H1 (cell line): ENCODE results near the gene PRR30. TPM values are rescaled to one million over a fixed set of nuclear protein-coding genes. Genes with fewer than 3 reads are reported as not detected.

ENCODE experiments used
- CHD7 ChIP-seq: fragments of 300-600 bp; sonication (generic); IDR thresholded peaks from 2 replicates; pipeline ENCODE4 v1.7.1; 2012; ENCODE audit warnings: low read length, moderate library complexity, mild to moderate bottlenecking, inconsistent platforms; ENCODE audit not compliant: insufficient replicate concordance
- polyA plus RNA-seq, 7 experiments: library from polyadenylated mRNA; depleted of rRNA in 3 of 7; stranded (reverse) in 5 of 7; unstranded in 2 of 7; fragments of >200 nt in 5 of 7; fragments of 200-250 nt in 2 of 7; gene quantifications; 1 replicate in 5 of 7; 2 replicates in 1 of 7; 4 replicates in 1 of 7; pipeline versions ENCODE4 v1.2.1 to v1.2.3, GENCODE V29; 2011 to 2013; ENCODE audit warnings: missing spikeins in 2 of 7, mixed read lengths in 2 of 7
- total RNA-seq: library from RNA; stranded (reverse); fragmentation: NEBNext Ultra II Directional; extraction: Animal tissue kit (Norgen Biotek cat#: 25700); gene quantifications from 2 replicates; pipeline ENCODE4 v1.2.1, GENCODE V29; 2021

PRR30 gene
- total and polyA plus RNA-seq, 2 of the 8 experiments (the other 6 are each of a cell fraction or from before 2014, with no cell fraction given) = not detected

DNA sequence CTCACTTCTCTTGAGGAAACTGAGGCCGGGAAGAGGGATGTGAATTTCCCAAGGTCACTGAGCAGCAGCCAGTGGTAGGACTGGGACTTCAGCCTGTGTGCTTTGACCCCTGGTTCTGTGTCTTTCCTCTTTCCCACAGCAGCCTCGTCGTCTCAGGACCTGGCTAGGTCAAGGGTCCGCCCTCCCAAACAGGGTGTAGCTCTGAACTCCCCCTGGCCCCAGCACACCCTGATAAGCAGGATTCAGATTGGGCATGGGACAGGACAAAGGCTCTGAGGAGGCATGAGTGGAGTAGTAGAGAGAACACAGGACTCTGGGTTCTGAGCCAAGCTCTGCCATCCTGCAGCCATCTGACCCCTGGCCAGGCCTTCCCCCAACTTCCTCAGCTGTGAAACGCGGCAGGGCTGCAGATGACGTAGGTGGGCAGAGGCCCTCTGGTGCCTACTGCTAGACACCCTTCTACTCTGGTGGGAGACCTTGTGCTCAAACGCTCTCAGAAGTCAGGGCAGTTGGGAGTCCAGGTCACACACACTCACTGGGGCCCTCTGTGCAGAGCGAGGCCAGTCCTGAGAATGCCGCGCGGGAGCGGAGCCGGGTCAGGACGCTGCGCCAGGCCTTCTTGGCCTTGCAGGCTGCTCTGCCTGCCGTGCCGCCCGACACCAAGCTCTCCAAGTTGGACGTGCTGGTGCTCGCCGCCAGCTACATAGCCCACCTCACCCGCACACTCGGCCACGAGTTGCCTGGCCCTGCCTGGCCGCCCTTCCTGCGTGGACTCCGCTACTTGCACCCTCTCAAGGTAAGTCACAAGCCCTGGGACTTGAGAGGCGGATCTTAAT, 10.6 kb upstream of the PRR30 start (continued):
- TF ChIP-seq CHD7 = no peak
